ENCODE data around the gene ABCD3. TPM values are rescaled to one million over a fixed set of nuclear protein-coding genes. Genes with fewer than 3 reads are reported as not detected.

ABCD3 gene
- total and polyA plus RNA-seq, 2 of the 13 experiments (the other 11 are each of a cell fraction or from before 2014, with no cell fraction given), result 27.5 to 166 TPM

DNA sequence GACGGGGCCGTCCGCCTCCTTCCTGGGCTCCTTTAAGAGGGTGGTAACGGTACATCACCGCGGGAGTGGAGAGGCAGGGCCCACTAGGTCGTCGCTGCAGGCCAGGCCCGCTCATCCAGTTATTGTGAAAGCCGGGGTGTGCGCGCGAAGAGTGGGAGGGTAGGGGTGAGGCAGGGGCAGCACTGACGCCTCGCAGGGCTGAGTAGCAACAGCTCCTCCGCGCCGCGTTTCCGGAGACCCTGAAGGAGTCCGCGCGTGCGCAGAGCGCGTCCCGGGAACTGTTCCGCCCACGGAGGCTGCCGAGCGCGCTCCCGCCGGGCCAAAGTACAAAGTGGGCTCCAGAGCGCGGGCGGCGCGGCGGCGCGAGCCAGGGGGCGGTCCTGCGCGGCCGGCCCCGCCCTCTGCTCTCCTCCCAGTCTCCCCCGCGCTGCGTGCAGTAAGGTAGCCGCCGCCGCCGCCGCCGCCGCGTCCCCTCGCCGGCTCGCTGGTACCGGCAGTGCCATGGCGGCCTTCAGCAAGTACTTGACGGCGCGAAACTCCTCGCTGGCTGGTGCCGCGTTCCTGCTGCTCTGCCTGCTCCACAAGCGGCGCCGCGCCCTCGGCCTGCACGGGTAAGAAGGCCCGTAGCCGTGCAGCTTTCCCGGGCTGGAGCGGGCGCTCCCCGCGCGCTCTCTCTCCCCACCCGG is at the start of gene ABCD3 (continued):
- TF ChIP-seq ZNF749 (CRISPR knock-in tag; IDR thresholded peaks at IDR 0.05; ENCODE audit: borderline replicate concordance), result 0 out of 2 replicates have a peak, but pooled peaks have one; percentile 14
- TF ChIP-seq, protein P1, sequence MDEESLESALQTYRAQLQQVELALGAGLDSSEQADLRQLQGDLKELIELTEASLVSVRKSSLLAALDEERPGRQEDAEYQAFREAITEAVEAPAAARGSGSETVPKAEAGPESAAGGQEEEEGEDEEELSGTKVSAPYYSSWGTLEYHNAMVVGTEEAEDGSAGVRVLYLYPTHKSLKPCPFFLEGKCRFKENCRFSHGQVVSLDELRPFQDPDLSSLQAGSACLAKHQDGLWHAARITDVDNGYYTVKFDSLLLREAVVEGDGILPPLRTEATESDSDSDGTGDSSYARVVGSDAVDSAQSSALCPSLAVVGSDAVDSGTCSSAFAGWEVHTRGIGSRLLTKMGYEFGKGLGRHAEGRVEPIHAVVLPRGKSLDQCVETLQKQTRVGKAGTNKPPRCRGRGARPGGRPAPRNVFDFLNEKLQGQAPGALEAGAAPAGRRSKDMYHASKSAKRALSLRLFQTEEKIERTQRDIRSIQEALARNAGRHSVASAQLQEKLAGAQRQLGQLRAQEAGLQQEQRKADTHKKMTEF (CRISPR knock-in tag; IDR thresholded peaks at IDR 0.05), result peak; percentile 85; the same call in 1 of the 2 replicates
- TF ChIP-seq, protein P2, sequence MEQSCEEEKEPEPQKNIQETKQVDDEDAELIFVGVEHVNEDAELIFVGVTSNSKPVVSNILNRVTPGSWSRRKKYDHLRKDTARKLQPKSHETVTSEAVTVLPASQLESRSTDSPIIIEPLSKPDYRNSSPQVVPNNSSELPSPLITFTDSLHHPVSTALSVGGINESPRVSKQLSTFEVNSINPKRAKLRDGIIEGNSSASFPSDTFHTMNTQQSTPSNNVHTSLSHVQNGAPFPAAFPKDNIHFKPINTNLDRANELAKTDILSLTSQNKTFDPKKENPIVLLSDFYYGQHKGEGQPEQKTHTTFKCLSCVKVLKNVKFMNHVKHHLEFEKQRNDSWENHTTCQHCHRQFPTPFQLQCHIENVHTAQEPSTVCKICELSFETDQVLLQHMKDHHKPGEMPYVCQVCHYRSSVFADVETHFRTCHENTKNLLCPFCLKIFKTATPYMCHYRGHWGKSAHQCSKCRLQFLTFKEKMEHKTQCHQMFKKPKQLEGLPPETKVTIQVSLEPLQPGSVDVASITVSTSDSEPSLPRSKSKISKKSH (CRISPR knock-in tag; IDR thresholded peaks at IDR 0.05; ENCODE audit: borderline replicate concordance), result no peak
- no peak for TF ChIP-seq ZNF496 (CRISPR knock-in tag; IDR thresholded peaks at IDR 0.05; ENCODE audit: insufficient replicate concordance)
- no peak for TF ChIP-seq ZNF260 (CRISPR knock-in tag; IDR thresholded peaks at IDR 0.05; ENCODE audit: borderline replicate concordance, low read depth)
- TF ChIP-seq PPARG (CRISPR knock-in tag; conservative IDR thresholded peaks at IDR 0.05), result no peak
- TF ChIP-seq, protein P3, sequence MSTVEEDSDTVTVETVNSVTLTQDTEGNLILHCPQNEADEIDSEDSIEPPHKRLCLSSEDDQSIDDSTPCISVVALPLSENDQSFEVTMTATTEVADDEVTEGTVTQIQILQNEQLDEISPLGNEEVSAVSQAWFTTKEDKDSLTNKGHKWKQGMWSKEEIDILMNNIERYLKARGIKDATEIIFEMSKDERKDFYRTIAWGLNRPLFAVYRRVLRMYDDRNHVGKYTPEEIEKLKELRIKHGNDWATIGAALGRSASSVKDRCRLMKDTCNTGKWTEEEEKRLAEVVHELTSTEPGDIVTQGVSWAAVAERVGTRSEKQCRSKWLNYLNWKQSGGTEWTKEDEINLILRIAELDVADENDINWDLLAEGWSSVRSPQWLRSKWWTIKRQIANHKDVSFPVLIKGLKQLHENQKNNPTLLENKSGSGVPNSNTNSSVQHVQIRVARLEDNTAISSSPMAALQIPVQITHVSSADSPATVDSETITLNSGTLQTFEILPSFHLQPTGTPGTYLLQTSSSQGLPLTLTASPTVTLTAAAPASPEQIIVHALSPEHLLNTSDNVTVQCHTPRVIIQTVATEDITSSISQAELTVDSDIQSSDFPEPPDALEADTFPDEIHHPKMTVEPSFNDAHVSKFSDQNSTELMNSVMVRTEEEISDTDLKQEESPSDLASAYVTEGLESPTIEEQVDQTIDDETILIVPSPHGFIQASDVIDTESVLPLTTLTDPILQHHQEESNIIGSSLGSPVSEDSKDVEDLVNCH (CRISPR knock-in tag; IDR thresholded peaks at IDR 0.05), result no peak
- no peak for TF ChIP-seq ZNF841 (CRISPR knock-in tag; IDR thresholded peaks at IDR 0.05; ENCODE audit: borderline replicate concordance)
- TF ChIP-seq ZNF333 (CRISPR knock-in tag; IDR thresholded peaks at IDR 0.05; ENCODE audit: borderline replicate concordance), result peak; percentile 61
- TF ChIP-seq, protein P4, sequence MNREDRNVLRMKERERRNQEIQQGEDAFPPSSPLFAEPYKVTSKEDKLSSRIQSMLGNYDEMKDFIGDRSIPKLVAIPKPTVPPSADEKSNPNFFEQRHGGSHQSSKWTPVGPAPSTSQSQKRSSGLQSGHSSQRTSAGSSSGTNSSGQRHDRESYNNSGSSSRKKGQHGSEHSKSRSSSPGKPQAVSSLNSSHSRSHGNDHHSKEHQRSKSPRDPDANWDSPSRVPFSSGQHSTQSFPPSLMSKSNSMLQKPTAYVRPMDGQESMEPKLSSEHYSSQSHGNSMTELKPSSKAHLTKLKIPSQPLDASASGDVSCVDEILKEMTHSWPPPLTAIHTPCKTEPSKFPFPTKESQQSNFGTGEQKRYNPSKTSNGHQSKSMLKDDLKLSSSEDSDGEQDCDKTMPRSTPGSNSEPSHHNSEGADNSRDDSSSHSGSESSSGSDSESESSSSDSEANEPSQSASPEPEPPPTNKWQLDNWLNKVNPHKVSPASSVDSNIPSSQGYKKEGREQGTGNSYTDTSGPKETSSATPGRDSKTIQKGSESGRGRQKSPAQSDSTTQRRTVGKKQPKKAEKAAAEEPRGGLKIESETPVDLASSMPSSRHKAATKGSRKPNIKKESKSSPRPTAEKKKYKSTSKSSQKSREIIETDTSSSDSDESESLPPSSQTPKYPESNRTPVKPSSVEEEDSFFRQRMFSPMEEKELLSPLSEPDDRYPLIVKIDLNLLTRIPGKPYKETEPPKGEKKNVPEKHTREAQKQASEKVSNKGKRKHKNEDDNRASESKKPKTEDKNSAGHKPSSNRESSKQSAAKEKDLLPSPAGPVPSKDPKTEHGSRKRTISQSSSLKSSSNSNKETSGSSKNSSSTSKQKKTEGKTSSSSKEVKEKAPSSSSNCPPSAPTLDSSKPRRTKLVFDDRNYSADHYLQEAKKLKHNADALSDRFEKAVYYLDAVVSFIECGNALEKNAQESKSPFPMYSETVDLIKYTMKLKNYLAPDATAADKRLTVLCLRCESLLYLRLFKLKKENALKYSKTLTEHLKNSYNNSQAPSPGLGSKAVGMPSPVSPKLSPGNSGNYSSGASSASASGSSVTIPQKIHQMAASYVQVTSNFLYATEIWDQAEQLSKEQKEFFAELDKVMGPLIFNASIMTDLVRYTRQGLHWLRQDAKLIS (CRISPR knock-in tag; IDR thresholded peaks at IDR 0.05), result peak; percentile 44; the same call in 1 of the 2 replicates
- peak; percentile 100 for TF ChIP-seq ZSCAN25 (CRISPR knock-in tag; IDR thresholded peaks at IDR 0.05)
- no peak for TF ChIP-seq SP5 (CRISPR knock-in tag; IDR thresholded peaks at IDR 0.05; ENCODE audit: borderline replicate concordance, low read depth)
- no peak for TF ChIP-seq REXO4 (CRISPR knock-in tag; IDR thresholded peaks at IDR 0.05; ENCODE audit: borderline replicate concordance)
- TF ChIP-seq NFKB2 (CRISPR knock-in tag; IDR thresholded peaks at IDR 0.05; ENCODE audit: borderline replicate concordance), result peak; percentile 42
- TF ChIP-seq HNRNPLL (IDR thresholded peaks at IDR 0.05; ENCODE audit: low read depth, low read length, poor library complexity, severe bottlenecking), result peak; percentile 56
- no peak for TF ChIP-seq HCFC1 (IDR thresholded peaks at IDR 0.05; ENCODE audit: low read depth, low read length)
- peak; percentile 60 for TF ChIP-seq HDAC2 (CRISPR knock-in tag; IDR thresholded peaks at IDR 0.05)
- no peak for TF ChIP-seq HMG20A (CRISPR knock-in tag; IDR thresholded peaks at IDR 0.05; ENCODE audit: borderline replicate concordance)
- TF ChIP-seq, protein P5, sequence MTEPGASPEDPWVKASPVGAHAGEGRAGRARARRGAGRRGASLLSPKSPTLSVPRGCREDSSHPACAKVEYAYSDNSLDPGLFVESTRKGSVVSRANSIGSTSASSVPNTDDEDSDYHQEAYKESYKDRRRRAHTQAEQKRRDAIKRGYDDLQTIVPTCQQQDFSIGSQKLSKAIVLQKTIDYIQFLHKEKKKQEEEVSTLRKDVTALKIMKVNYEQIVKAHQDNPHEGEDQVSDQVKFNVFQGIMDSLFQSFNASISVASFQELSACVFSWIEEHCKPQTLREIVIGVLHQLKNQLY (CRISPR knock-in tag; IDR thresholded peaks at IDR 0.05), result peak; percentile 42; the same call in 1 of the 2 replicates

Data from HepG2 (cell line).